K562 (cell line): ENCODE measurements around the gene ELOVL2. TPM values are rescaled to one million over a fixed set of nuclear protein-coding genes. Genes with fewer than 3 reads are reported as not detected.

Experiments used
- ATAC-seq: fragments of 200-7000 bp; cut with Tn5 transposase; 3 replicates; pipeline ENCODE4 v1.9.1; 2020; ENCODE audit warnings: moderate library complexity
- BruUV-seq: library from RNA; stranded (reverse); fragments of 400-500 nt; replicated peaks from 2 replicates; lab custom pipeline; 2021; lab: Mats Ljungman, UMichigan
- CTCF ChIA-PET: fragments of 300-600 bp; formaldehyde crosslinking; extraction: SDS; loops from one replicate; lab custom pipeline; 2021; ENCODE audit warnings: low intra/inter-chr PET ratio; lab: Yijun Ruan, JAX
- POLR2A ChIA-PET: fragments of 300-600, 350-650 bp; sonication (Branson Sonifier 250); formaldehyde crosslinking; extraction: SDS; loops from one replicate; lab custom pipeline; 2021; ENCODE audit warnings: antibody characterized with exemption, inconsistent platforms; lab: Yijun Ruan, JAX
- DNase-seq, 4 experiments: peaks; one replicate each; pipeline versions ENCODE4 v3.0.0 to v3.0.0-alpha.2; 2011 to 2018; ENCODE audit warnings: low spot score in 3 of 4, mixed read lengths in 3 of 4; ENCODE audit errors: extremely low read depth in 1 of 4
- FAIRE-seq: peaks from 2 replicates; lab custom pipeline; 2011; peaks lifted over from hg19 to GRCh38; lab: Jason Lieb, UNC
- H2AFZ ChIP-seq: 2 replicates; pipeline ENCODE4 v1.6.0; 2011; ENCODE audit warnings: low read depth, low read length, control low read depth, inconsistent platforms
- H3K27ac ChIP-seq: fragments of 200-600 bp; 3 replicates; pipeline ENCODE4 v1.8.0; 2011; ENCODE audit warnings: low read depth, mild to moderate bottlenecking, control low read depth, inconsistent platforms, low read length, moderate library complexity, mixed read lengths; ENCODE audit errors: extremely low read depth
- H3K27me3 ChIP-seq, 2 experiments: fragments of 300-600 bp in 1 of 2; 2 replicates in 1 of 2; 3 replicates in 1 of 2; pipeline versions ENCODE4 v1.6.0 to v1.8.0; 2011; ENCODE audit warnings: inconsistent platforms in 2 of 2, low read length in 2 of 2, mild to moderate bottlenecking in 1 of 2, mixed read lengths in 1 of 2, moderate library complexity in 1 of 2; ENCODE audit not compliant: control insufficient read depth in 2 of 2, insufficient read depth in 2 of 2
- H3K36me3 ChIP-seq: fragments of 300-600 bp; 3 replicates; pipeline ENCODE4 v1.8.0; 2011; ENCODE audit warnings: mild to moderate bottlenecking, low read length, inconsistent platforms; ENCODE audit not compliant: control insufficient read depth, insufficient read depth
- H3K4me1 ChIP-seq, 2 experiments: fragments of 200-600 bp in 1 of 2; replicated peaks in 1 of 2; 2 replicates in 1 of 2; 3 replicates in 1 of 2; pipeline versions ENCODE4 v1.5.1 to v1.8.0; 2011; ENCODE audit warnings: inconsistent platforms in 2 of 2, low read length in 2 of 2, mild to moderate bottlenecking in 1 of 2, mixed read lengths in 1 of 2, moderate library complexity in 1 of 2; ENCODE audit not compliant: control insufficient read depth in 2 of 2, insufficient read depth in 2 of 2
- H3K4me2 ChIP-seq: 2 replicates; pipeline ENCODE4 v1.6.1; 2011; ENCODE audit warnings: low read length, control low read depth, inconsistent platforms, mixed read lengths; ENCODE audit not compliant: insufficient read depth
- H3K4me3 ChIP-seq: fragments of 200-600 bp; sonication (generic), shearing (Covaris generic); 2 replicates; pipeline ENCODE4 v1.5.1; 2016; ENCODE audit warnings: control low read depth, inconsistent platforms
- H3K79me2 ChIP-seq: fragments of 200-600 bp; 3 replicates; pipeline ENCODE4 v1.8.0; 2011; ENCODE audit warnings: low read length, inconsistent platforms; ENCODE audit not compliant: control insufficient read depth, insufficient read depth
- H3K9ac ChIP-seq, 2 experiments: 2 replicates each; pipeline versions ENCODE4 v1.6.0 to v1.6.1; 2011; ENCODE audit warnings: low read depth in 2 of 2, low read length in 2 of 2, control low read depth in 1 of 2, inconsistent platforms in 1 of 2, mild to moderate bottlenecking in 1 of 2, mixed read lengths in 1 of 2; ENCODE audit not compliant: insufficient read depth in 1 of 2
- H3K9me1 ChIP-seq: one replicate; pipeline ENCODE4 v1.6.0; 2011; ENCODE audit warnings: inconsistent platforms, mild to moderate bottlenecking, low read length, moderate library complexity; ENCODE audit not compliant: control insufficient read depth, insufficient read depth
- H3K9me3 ChIP-seq: replicated peaks from 2 replicates; pipeline ENCODE4 v1.5.1; 2011; ENCODE audit warnings: low read depth, low read length, inconsistent platforms; ENCODE audit not compliant: control insufficient read depth, insufficient read depth
- H4K20me1 ChIP-seq: replicated peaks from 2 replicates; pipeline ENCODE4 v1.6.1; 2011; ENCODE audit warnings: low read length, inconsistent platforms, mixed read lengths; ENCODE audit not compliant: control insufficient read depth, insufficient read depth
- MEF2A ChIP-seq: IDR thresholded peaks from 2 replicates; pipeline ENCODE4 v1.6.1; 2011; ENCODE audit warnings: low read depth, mild to moderate bottlenecking, low read length, moderate library complexity; ENCODE audit not compliant: control insufficient read depth
- SUPT5H ChIP-seq: fragments of 450-650 bp; IDR thresholded peaks from 2 replicates; pipeline ENCODE4 v1.6.1; 2016
- ZNF124 ChIP-seq: sonication (generic); formaldehyde crosslinking; IDR thresholded peaks from 2 replicates; pipeline ENCODE4 v1.8.1; 2022; ENCODE audit warnings: missing genetic modification reagents
- ZNF655 ChIP-seq: fragments of 250-450 bp; sonication (Bioruptor Pico); IDR thresholded peaks from 2 replicates; pipeline ENCODE4 v1.5.0; 2021
- WGBS: fragments of 100-300 bp; shearing (Covaris generic); methylation state at CpG from one replicate; pipeline ENCODE4 v1.1.6; 2016; ENCODE audit warnings: low coverage, mixed read lengths; ENCODE audit not compliant: insufficient coverage; ENCODE audit errors: missing lambda C conversion rate; 5-methylcytosine and 5-hydroxymethylcytosine counted together
- in situ Hi-C: fragments of 300-500 bp; cut with MboI; formaldehyde crosslinking; loops from 4 replicates; pipeline ENCODE4 v1.15.0; 2018; ENCODE audit warnings: inconsistent platforms, mixed read lengths
- intact Hi-C: fragments of 100-400 bp; cut with micrococcal nuclease; formaldehyde crosslinking; loops from 2 replicates; pipeline ENCODE4 v1.14.2; 2022
- polyA plus RNA-seq, 8 experiments: library from polyadenylated mRNA; depleted of rRNA in 4 of 8; stranded (reverse) in 5 of 8; unstranded in 3 of 8; fragments of >200 nt; fragmentation: Nextera tagmentation in 2 of 8; fragmentation: Illumina TruSeq in 1 of 8; extraction: Ambion mirVana in 2 of 8; extraction: Trizol in 1 of 8; gene quantifications; 2 replicates each; pipeline versions ENCODE4 v1.2.1 to v1.2.3, GENCODE V29; 2011 to 2014; ENCODE audit warnings: inconsistent platforms in 1 of 8, missing spikeins in 1 of 8
- total RNA-seq, 7 experiments: library from RNA; depleted of rRNA in 6 of 7; stranded (reverse); fragments of >200 nt in 6 of 7; fragmentation: Illumina TruSeq in 2 of 7; extraction: Trizol in 2 of 7; gene quantifications; 2 replicates each; pipeline versions ENCODE4 v1.2.1 to v1.2.3, GENCODE V29; 2011 to 2021; ENCODE audit warnings: low replicate concordance in 1 of 7

Gene ELOVL2
- total and polyA plus RNA-seq, 9 of the 15 experiments (the other 6 are each of a cell fraction or from before 2014, with no cell fraction given) = 0.05 to 0.96 (median 0.31) TPM

GRCh38 chr6:10993896-10994295 is 50.2 kb downstream of the ELOVL2 start (continued):
- TF ChIP-seq MEF2A = no peak
- TF ChIP-seq ZNF655 = no peak

- WGBS = 37% methylated on average over 2 of the region's 2 CpGs
- H3K4me2 ChIP-seq = no peak overlapping the region
- H3K9ac ChIP-seq = no peak overlapping the region
- intact Hi-C loops = no loop called here
- no peak for FAIRE-seq
- H3K9me1 ChIP-seq = no peaks in the 10 kb centered on the region
- POLR2A ChIA-PET = interaction anchor here (0.7 to 1.9 kb wide), 4 partner anchors 9 to 20 kb away, joined by 4 to 9 read pairs (median 6); no protein-coding TSS in a partner anchor
- in situ Hi-C loops = no loop called here
- H3K36me3 ChIP-seq = no peaks in the 10 kb centered on the region
- DNase-seq = no peak
- CTCF ChIA-PET = no interaction called here
- H3K4me1 ChIP-seq = peaks cover 0 to 2% of the 10 kb centered on the region in 2 experiments; a peak in 3 of 5 replicates
- H3K27ac ChIP-seq = no peak overlapping the region
- no peaks in the 10 kb centered on the region for H3K79me2 ChIP-seq
- no peak overlapping the region for H2AFZ ChIP-seq
- TF ChIP-seq SUPT5H (peak; percentile 39; the same call in 1 of the 2 replicates), ZNF124 (CRISPR knock-in tag) (no peak)
- H3K27me3 ChIP-seq = no peaks in the 10 kb centered on the region
- no TSS peak for BruUV-seq
- no peaks in the 10 kb centered on the region for H3K9me3 ChIP-seq
- peak; percentile 38 for ATAC-seq
- no peak overlapping the region for H3K4me3 ChIP-seq
- no peaks in the 10 kb centered on the region for H4K20me1 ChIP-seq
Measured at GRCh38 chr6:10991115-10991514, 53.0 kb downstream of the ELOVL2 start.
